ENCODE results near the gene CSF3R. TPM values are rescaled to one million over a fixed set of nuclear protein-coding genes. Genes with fewer than 3 reads are reported as not detected.
A peak's percentile ranks its signal among the peaks of the same experiment; 100 is the strongest.

CSF3R gene
- total RNA-seq, 1 experiment from 2014 or later = not detected

- Histone ChIP-seq H3K27me3 (ENCODE audit: insufficient read depth, low read length) (no peaks in the 10 kb centered on the region), H3K4me2 (ENCODE audit: insufficient read depth, insufficient read length, low read length) (no peak overlapping the region), H2BK120ac (ENCODE audit: low read depth, low read length, poor library complexity, severe bottlenecking) (no peak overlapping the region), H3K4ac (ENCODE audit: low read depth, low read length) (no peak overlapping the region), H3K79me1 (ENCODE audit: insufficient read depth, low read depth, low read length, poor library complexity, severe bottlenecking) (no peaks in the 10 kb centered on the region), H4K20me1 (ENCODE audit: control insufficient read depth, insufficient read depth, insufficient read length) (no peaks in the 10 kb centered on the region), H3K18ac (ENCODE audit: insufficient read length, low read depth, low read length) (no peak overlapping the region), H2AFZ (ENCODE audit: low read length) (no peak overlapping the region), H4K91ac (ENCODE audit: insufficient read length, low read depth, low read length) (no peak overlapping the region), H2BK15ac (ENCODE audit: low read depth, low read length) (no peak overlapping the region), H3K79me2 (ENCODE audit: insufficient read depth, low read length) (no peaks in the 10 kb centered on the region), H3K4me1 (ENCODE audit: insufficient read depth, low read length) (no peaks in the 10 kb centered on the region), H2AK5ac (ENCODE audit: insufficient read length, low read length) (no peak overlapping the region), H2BK12ac (ENCODE audit: insufficient read length, low read depth, low read length) (no peak overlapping the region), H3K56ac (ENCODE audit: insufficient read length, low read depth, low read length) (no peak overlapping the region), H3K14ac (ENCODE audit: insufficient read depth, low read length) (no peak overlapping the region; the same call in 1 of the 2 replicates), H4K5ac (ENCODE audit: insufficient read length, low read depth, low read length) (no peak overlapping the region), H2BK5ac (ENCODE audit: insufficient read length, low read length) (no peak overlapping the region), H3K9ac (ENCODE audit: extremely low read depth, insufficient read length, low read length) (no peak overlapping the region), H3K23me2 (ENCODE audit: insufficient read length, low read depth, low read length, poor library complexity, severe bottlenecking) (no peaks in the 10 kb centered on the region), H4K8ac (replicated peaks; ENCODE audit: insufficient read length, low read depth, low read length) (no peak overlapping the region), H3K27ac (ENCODE audit: insufficient read length, low read depth, low read length) (no peak overlapping the region), H3K9me3 (ENCODE audit: control insufficient read depth, low read depth, low read length) (no peaks in the 10 kb centered on the region), H3K23ac (ENCODE audit: insufficient read length, low read depth, low read length) (no peak overlapping the region), H3T11ph (ENCODE audit: low read length) (no peak overlapping the region), H2BK20ac (ENCODE audit: low read depth, low read length, poor library complexity, severe bottlenecking) (no peak overlapping the region)
- peak; percentile 96; the same call in 2 of the 3 replicates for TF ChIP-seq CTCF (conservative IDR thresholded peaks at IDR 0.05)
- H3K9me3 Mint-ChIP-seq = no peaks in the 10 kb centered on the region
- H3K4me1 Mint-ChIP-seq = peaks cover 19 to 22% of the 10 kb centered on the region in 2 experiments
- H3K27me3 Mint-ChIP-seq (ENCODE audit: low read depth) = no peaks in the 10 kb centered on the region
- H3K4me3 Mint-ChIP-seq = no peak overlapping the region
- DNase-seq = peak; percentile 74
- H3K27ac Mint-ChIP-seq = no peak overlapping the region
- H3K36me3 Mint-ChIP-seq (ENCODE audit: insufficient read depth in 1 of 3, low read depth in 3 of 3) = no peaks in the 10 kb centered on the region
- no CpG with 5 or more reads among the region's 10 CpGs for WGBS (ENCODE audit: extremely low coverage, insufficient read length, low lambda C conversion rate)
Measured at GRCh38 chr1:36516372-36517010, 33.8 kb upstream of the CSF3R start.

Measured in H9 (cell line).